Endothelial cell of umbilical vein (primary cell): ENCODE data around the gene AHI1. TPM values are rescaled to one million over a fixed set of nuclear protein-coding genes. Genes with fewer than 3 reads are reported as not detected.

ENCODE experiments used
- BruUV-seq: library from RNA; stranded (reverse); fragments of 400-500 nt; replicated peaks from 2 replicates; lab custom pipeline; 2021; lab: Mats Ljungman, UMichigan
- CTCF ChIA-PET: fragments of 300-600, 350-600 bp; sonication (Branson Sonifier 250); formaldehyde crosslinking; loops from one replicate; lab custom pipeline; 2021; ENCODE audit warnings: antibody characterized with exemption, inconsistent platforms; lab: Charles Lee
- POLR2A ChIA-PET: fragments of 300-600, 350-600 bp; sonication (Branson Sonifier 250); formaldehyde crosslinking; loops from one replicate; lab custom pipeline; 2021; ENCODE audit warnings: antibody characterized with exemption, inconsistent platforms; lab: Charles Lee
- DNase-seq: peaks from one replicate; pipeline ENCODE4 v3.0.0-alpha.2; 2011; ENCODE audit warnings: low read depth, low spot score
- FAIRE-seq: peaks from 2 replicates; lab custom pipeline; 2011; peaks lifted over from hg19 to GRCh38; lab: Jason Lieb, UNC
- H2AFZ ChIP-seq: 2 replicates; pipeline ENCODE4 v1.6.0; 2012; ENCODE audit warnings: low read depth, low read length, control low read depth, inconsistent platforms
- H3K27ac ChIP-seq: 2 replicates; pipeline ENCODE4 v1.5.1; 2011; ENCODE audit warnings: low read depth, mild to moderate bottlenecking, control low read depth, low read length, moderate library complexity; ENCODE audit not compliant: insufficient read depth
- H3K27me3 ChIP-seq, 2 experiments: 2 replicates each; pipeline versions ENCODE4 v1.6.0 to v1.6.1; 2011; ENCODE audit warnings: low read length in 2 of 2, mixed read lengths in 1 of 2; ENCODE audit not compliant: control insufficient read depth in 2 of 2, insufficient read depth in 2 of 2
- H3K36me3 ChIP-seq, 2 experiments: 2 replicates in 1 of 2; 3 replicates in 1 of 2; pipeline ENCODE4 v1.5.1; 2011; ENCODE audit warnings: low read length in 2 of 2, mild to moderate bottlenecking in 1 of 2, moderate library complexity in 1 of 2; ENCODE audit not compliant: control insufficient read depth in 2 of 2, insufficient read depth in 2 of 2; ENCODE audit errors: extremely low read depth in 1 of 2
- H3K4me1 ChIP-seq: 3 replicates; pipeline ENCODE4 v1.5.1; 2011; ENCODE audit warnings: mild to moderate bottlenecking, low read length; ENCODE audit not compliant: control insufficient read depth, insufficient read depth; ENCODE audit errors: extremely low read depth
- H3K4me2 ChIP-seq: 2 replicates; pipeline ENCODE4 v1.6.1; 2011; ENCODE audit warnings: low read length, control low read depth, mixed read lengths; ENCODE audit not compliant: insufficient read depth
- H3K4me3 ChIP-seq, 3 experiments: fragments of 200-600 bp in 1 of 3; sonication (generic), shearing (Covaris generic) in 1 of 3; replicated peaks in 1 of 3; 2 replicates each; pipeline ENCODE4 v1.5.1; 2011 to 2016; ENCODE audit warnings: control low read depth in 3 of 3, low read length in 3 of 3, mild to moderate bottlenecking in 2 of 3, inconsistent platforms in 1 of 3, low read depth in 1 of 3, moderate library complexity in 1 of 3; ENCODE audit not compliant: insufficient read depth in 1 of 3
- H3K79me2 ChIP-seq: 2 replicates; pipeline ENCODE4 v1.6.0; 2012; ENCODE audit warnings: low read length, inconsistent platforms; ENCODE audit not compliant: control insufficient read depth, insufficient read depth
- H3K9ac ChIP-seq: replicated peaks from 2 replicates; pipeline ENCODE3; 2011; ENCODE audit warnings: low read length, control low read depth; ENCODE audit not compliant: insufficient read depth; ENCODE audit errors: extremely low read depth
- H3K9me1 ChIP-seq: replicated peaks from 3 replicates; pipeline ENCODE4 v1.6.0; 2011; ENCODE audit warnings: mild to moderate bottlenecking, low read length; ENCODE audit not compliant: control insufficient read depth, insufficient read depth; ENCODE audit errors: extremely low read depth
- H3K9me3 ChIP-seq: replicated peaks from 2 replicates; pipeline ENCODE4 v1.5.1; 2012; ENCODE audit warnings: low read length, inconsistent platforms; ENCODE audit not compliant: control insufficient read depth, insufficient read depth
- H4K20me1 ChIP-seq: replicated peaks from 2 replicates; pipeline ENCODE3; 2011; ENCODE audit warnings: mild to moderate bottlenecking, low read length; ENCODE audit not compliant: control insufficient read depth, insufficient read depth; ENCODE audit errors: extremely low read depth
- EZH2 ChIP-seq: IDR thresholded peaks from 2 replicates; pipeline ENCODE4 v1.6.1; 2012; ENCODE audit warnings: borderline replicate concordance, low read depth, mild to moderate bottlenecking, moderate library complexity, low read length, inconsistent platforms; ENCODE audit not compliant: severe bottlenecking
- FOS ChIP-seq: IDR thresholded peaks from 2 replicates; pipeline ENCODE4 v1.6.1; 2011; ENCODE audit warnings: mild to moderate bottlenecking, low read length, moderate library complexity, borderline replicate concordance; ENCODE audit not compliant: insufficient read depth
- GATA2 ChIP-seq: IDR thresholded peaks from 2 replicates; pipeline ENCODE4 v1.7.0; 2011; ENCODE audit warnings: low read depth, mild to moderate bottlenecking, moderate library complexity, mixed read lengths, low read length; ENCODE audit not compliant: insufficient read length, insufficient read depth
- JUN ChIP-seq: IDR thresholded peaks from 2 replicates; pipeline ENCODE4 v1.6.1; 2011; ENCODE audit warnings: borderline replicate concordance, low read depth; ENCODE audit not compliant: insufficient read length, insufficient read depth
- MYC ChIP-seq: IDR thresholded peaks from one replicate; pipeline ENCODE4 v1.6.1; 2011; ENCODE audit warnings: mild to moderate bottlenecking, low read depth, low read length
- POLR2A ChIP-seq: IDR thresholded peaks from 2 replicates; pipeline ENCODE4 v1.6.1; 2012; ENCODE audit warnings: low read depth, mild to moderate bottlenecking, control low read depth, low read length
- POLR2AphosphoS5 ChIP-seq: IDR thresholded peaks from 2 replicates; pipeline ENCODE4 v1.6.1; 2012; ENCODE audit warnings: low read depth, mild to moderate bottlenecking, control low read depth, low read length, moderate library complexity; ENCODE audit not compliant: insufficient read depth
- dilution Hi-C: fragments of 300-500 bp; cut with MboI; formaldehyde crosslinking; loops from one replicate; pipeline ENCODE4 v1.15.0; 2019; ENCODE audit warnings: low sequenced_read_pairs; ENCODE audit not compliant: extremely low pct_ligation_motif_present
- intact Hi-C: fragments of 100-400 bp; cut with micrococcal nuclease; formaldehyde crosslinking; loops from one replicate; pipeline ENCODE4 v1.10.0; 2022
- polyA plus RNA-seq, 4 experiments: library from polyadenylated mRNA; depleted of rRNA in 3 of 4; stranded (reverse) in 3 of 4; unstranded in 1 of 4; fragments of >200 nt; gene quantifications; 2 replicates each; pipeline versions ENCODE4 v1.2.1 to v1.2.3, GENCODE V29; 2011 to 2012; ENCODE audit warnings: missing spikeins in 1 of 4
- total RNA-seq: library from RNA; stranded (reverse); gene quantifications from 2 replicates; pipeline ENCODE4 v1.2.3, GENCODE V29; 2021
- TF ChIP-seq, protein P1 (sequence below), 2 donors: IDR thresholded peaks; 1 replicate in 1 of 2; 2 replicates in 1 of 2; pipeline ENCODE4 v1.5.1; 2011; ENCODE audit warnings: low read length in 2 of 2, mild to moderate bottlenecking in 2 of 2, moderate library complexity in 2 of 2, control low read depth in 1 of 2, inconsistent platforms in 1 of 2, low read depth in 1 of 2; ENCODE audit not compliant: insufficient read depth in 1 of 2; ENCODE audit errors: extremely low read depth in 1 of 2
- TF ChIP-seq, protein P2 (sequence below): IDR thresholded peaks from 2 replicates; pipeline ENCODE4 v1.6.1; 2011; ENCODE audit not compliant: insufficient read depth, insufficient read length

AHI1 gene
- total and polyA plus RNA-seq, 2 donors (not counting 3 experiments of a cell fraction or from before 2014, with no cell fraction given), result 5.1 to 20.7 TPM

DNA sequence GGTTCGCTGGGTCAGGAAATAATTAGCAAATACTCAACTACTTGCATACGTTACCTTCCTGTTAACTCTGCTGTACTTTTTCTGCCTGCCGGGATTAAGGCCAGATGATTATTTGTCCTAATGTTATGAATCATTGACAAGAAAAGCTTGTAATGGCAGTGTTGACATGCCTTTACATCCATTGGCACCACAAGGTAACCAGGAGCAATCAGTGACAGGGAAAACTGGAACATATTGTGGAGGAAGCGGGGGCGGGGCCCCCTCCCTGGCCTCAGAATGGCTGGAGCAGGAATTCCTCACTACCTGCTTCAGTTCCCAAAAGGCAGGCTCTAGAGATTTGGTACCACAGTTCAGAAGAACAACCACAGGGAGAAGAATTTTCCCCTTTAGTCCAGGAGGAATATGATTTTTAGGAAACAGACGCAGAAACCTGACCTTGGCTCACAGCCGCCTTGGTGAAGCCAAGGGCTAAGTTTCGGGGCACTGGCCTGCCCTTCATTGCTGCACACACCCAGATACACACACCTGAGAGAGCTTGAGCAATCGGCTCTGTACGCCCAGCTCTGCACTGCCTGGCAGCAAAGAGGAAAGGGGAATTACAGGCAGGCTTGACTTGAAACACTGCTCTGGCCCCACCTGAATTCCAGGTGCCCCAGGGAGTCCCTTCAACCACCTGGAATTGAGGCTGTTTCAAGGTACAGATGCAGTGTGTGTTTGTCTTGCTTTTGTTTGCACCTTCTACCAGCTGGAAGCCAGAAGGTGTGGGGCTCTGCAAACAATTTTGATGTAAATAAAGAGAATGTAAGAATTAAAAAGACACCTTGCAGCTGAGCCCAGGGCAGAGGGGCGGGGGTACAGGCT lies 226.6 kb downstream of the AHI1 start:
- Histone ChIP-seq H3K4me1 (no peaks in the 10 kb centered on the region), H3K36me3 (no peaks in the 10 kb centered on the region), H3K9me3 (no peaks in the 10 kb centered on the region), H3K27me3 (peaks cover 6 to 7% of the 10 kb centered on the region in 2 experiments), H2AFZ (no peak overlapping the region), H3K27ac (no peak overlapping the region), H4K20me1 (no peaks in the 10 kb centered on the region), H3K79me2 (no peaks in the 10 kb centered on the region), H3K4me2 (no peak overlapping the region), H3K9ac (no peak overlapping the region), H3K9me1 (no peaks in the 10 kb centered on the region), H3K4me3 (no peak overlapping the region)
- POLR2A ChIA-PET, result no interaction called here
- FAIRE-seq (no peak), DNase-seq (peak; percentile 14)
- BruUV-seq, result no TSS peak
- TF ChIP-seq POLR2AphosphoS5, result no peak
- TF ChIP-seq GATA2, result no peak
- TF ChIP-seq EZH2, result no peak
- no peak for TF ChIP-seq FOS
- no peak for TF ChIP-seq JUN
- TF ChIP-seq, protein P1, sequence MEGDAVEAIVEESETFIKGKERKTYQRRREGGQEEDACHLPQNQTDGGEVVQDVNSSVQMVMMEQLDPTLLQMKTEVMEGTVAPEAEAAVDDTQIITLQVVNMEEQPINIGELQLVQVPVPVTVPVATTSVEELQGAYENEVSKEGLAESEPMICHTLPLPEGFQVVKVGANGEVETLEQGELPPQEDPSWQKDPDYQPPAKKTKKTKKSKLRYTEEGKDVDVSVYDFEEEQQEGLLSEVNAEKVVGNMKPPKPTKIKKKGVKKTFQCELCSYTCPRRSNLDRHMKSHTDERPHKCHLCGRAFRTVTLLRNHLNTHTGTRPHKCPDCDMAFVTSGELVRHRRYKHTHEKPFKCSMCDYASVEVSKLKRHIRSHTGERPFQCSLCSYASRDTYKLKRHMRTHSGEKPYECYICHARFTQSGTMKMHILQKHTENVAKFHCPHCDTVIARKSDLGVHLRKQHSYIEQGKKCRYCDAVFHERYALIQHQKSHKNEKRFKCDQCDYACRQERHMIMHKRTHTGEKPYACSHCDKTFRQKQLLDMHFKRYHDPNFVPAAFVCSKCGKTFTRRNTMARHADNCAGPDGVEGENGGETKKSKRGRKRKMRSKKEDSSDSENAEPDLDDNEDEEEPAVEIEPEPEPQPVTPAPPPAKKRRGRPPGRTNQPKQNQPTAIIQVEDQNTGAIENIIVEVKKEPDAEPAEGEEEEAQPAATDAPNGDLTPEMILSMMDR (IDR thresholded peaks at IDR 0.05; ENCODE audit: extremely low read depth in 1 of 2, insufficient read depth in 1 of 2, low read depth in 1 of 2, low read length in 2 of 2), result no peak
- TF ChIP-seq MYC, result no peak
- TF ChIP-seq, protein P2, sequence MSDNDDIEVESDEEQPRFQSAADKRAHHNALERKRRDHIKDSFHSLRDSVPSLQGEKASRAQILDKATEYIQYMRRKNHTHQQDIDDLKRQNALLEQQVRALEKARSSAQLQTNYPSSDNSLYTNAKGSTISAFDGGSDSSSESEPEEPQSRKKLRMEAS, result no peak
- TF ChIP-seq POLR2A, result no peak
- dilution Hi-C loops (no loop called here), intact Hi-C loops (no loop called here)
- CTCF ChIA-PET, result no interaction called here
